LoVo (cell line): ENCODE measurements around the gene ASB8.

Experiments
- DNase-seq: peaks from one replicate; pipeline ENCODE4 v3.0.0-alpha.2; 2016; ENCODE audit warnings: low spot score

ASB8 gene

DNA sequence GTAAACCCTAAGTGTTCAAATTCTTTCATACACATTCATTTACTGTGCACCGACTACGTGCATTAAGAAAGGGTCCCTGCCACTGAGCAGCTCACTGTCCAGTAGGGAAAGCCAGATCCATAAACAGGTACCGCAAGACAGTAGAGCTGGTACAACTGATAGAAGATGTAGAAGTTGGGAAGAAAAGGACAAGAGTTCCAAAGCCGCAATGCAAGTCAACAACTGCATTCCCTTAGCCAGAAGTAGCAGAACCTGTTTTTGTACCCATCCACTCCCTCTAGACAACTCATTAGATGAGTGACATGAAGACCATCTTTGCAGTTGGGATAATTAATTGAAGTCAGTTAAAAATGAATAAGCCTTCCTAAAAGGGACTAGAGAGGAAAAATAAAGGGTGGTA is 52.8 kb downstream of the ASB8 start:
- peak; percentile 32 for DNase-seq
